Heart right ventricle (tissue), 16 donors: ENCODE data around the gene MAPKAP1. TPM values are rescaled to one million over a fixed set of nuclear protein-coding genes. Genes with fewer than 3 reads are reported as not detected.

Source experiments
- ATAC-seq, 8 donors: fragments of 200-7000 bp; cut with Tn5 transposase; one replicate each; pipeline ENCODE4 v1.9.1; 2020; ENCODE audit warnings: mild to moderate bottlenecking in 8 of 8, moderate library complexity in 8 of 8, moderate number of reproducible peaks in 1 of 8
- DNase-seq, 2 donors: peaks; one replicate each; pipeline ENCODE4 v3.0.0-alpha.2; 2020
- H3K27ac ChIP-seq, 10 donors: fragments of 200-600 bp; sonication (generic) in 2 of 10; one replicate each; pipeline versions ENCODE4 v1.5.0 to v1.8.0; 2020 to 2022; ENCODE audit warnings: mild to moderate bottlenecking in 3 of 10
- H3K27me3 ChIP-seq, 7 donors: fragments of 200-600 bp; one replicate each; pipeline ENCODE4 v1.8.0; 2021 to 2022; ENCODE audit warnings: mild to moderate bottlenecking in 2 of 7
- H3K36me3 ChIP-seq, 9 donors: fragments of 200-600 bp; sonication (generic) in 1 of 9; one replicate each; pipeline versions ENCODE4 v1.5.0 to v1.8.0; 2020 to 2022; ENCODE audit warnings: mild to moderate bottlenecking in 2 of 9
- H3K4me1 ChIP-seq, 9 donors: fragments of 200-600 bp; sonication (generic) in 1 of 9; one replicate each; pipeline versions ENCODE4 v1.5.0 to v1.8.0; 2020 to 2022; ENCODE audit warnings: mild to moderate bottlenecking in 4 of 9
- H3K4me3 ChIP-seq, 10 donors: fragments of 200-600 bp; sonication (generic) in 2 of 10; one replicate each; pipeline versions ENCODE4 v1.5.0 to v1.8.0; 2020 to 2022; ENCODE audit warnings: mild to moderate bottlenecking in 7 of 10, moderate library complexity in 2 of 10
- H3K9me3 ChIP-seq, 11 donors: fragments of 200-600 bp in 10 of 11; sonication (generic) in 2 of 11; one replicate each; pipeline versions ENCODE4 v1.5.0 to v1.8.0; 2013 to 2022; ENCODE audit warnings: mild to moderate bottlenecking in 2 of 11, control low read depth in 1 of 11, moderate library complexity in 1 of 11
- WGBS, 2 donors: extraction: QIAGEN DNeasy Blood & Tissue Kit; methylation state at CpG; one replicate each; pipeline ENCODE4 v1.1.7; 2013; ENCODE audit warnings: inconsistent platforms in 1 of 2; 5-methylcytosine and 5-hydroxymethylcytosine counted together
- intact Hi-C, 10 donors: fragments of 100-400 bp; cut with DNase I; formaldehyde crosslinking; loops; one replicate each; pipeline versions ENCODE4 v1.11.1 to v1.14.2; 2022
- polyA plus RNA-seq, 2 donors: library from polyadenylated mRNA; stranded (reverse); fragments of 200-250 nt; gene quantifications; one replicate each; pipeline ENCODE4 v1.2.3, GENCODE V29; 2013
- total RNA-seq, 10 donors: library from RNA; stranded (reverse); fragmentation: NEBNext Ultra II Directional in 3 of 10; extraction: Animal tissue kit (Norgen Biotek cat#: 25700) in 3 of 10; gene quantifications; one replicate each; pipeline versions ENCODE4 v1.2.1 to v1.2.4, GENCODE V29; 2021 to 2023
- TF ChIP-seq, protein P1 (sequence below), 9 donors: fragments of 200-600 bp; sonication (generic) in 2 of 9; IDR thresholded peaks; one replicate each; pipeline versions ENCODE4 v1.5.0 to v1.8.0; 2021 to 2022; ENCODE audit warnings: antibody characterized with exemption in 9 of 9, mild to moderate bottlenecking in 5 of 9, moderate library complexity in 1 of 9
- donor health status: Arrhythmogenic right ventricular cardiomyopathy.
- donor health status: ischemic (EF 13 %, LVEDD 7.1; RV severe dilation, severe dysfunction).
- donor health status: healthy with polysubstance abuse.
- donor health status: DM: no; HTN: yes; CAD: no.
- donor health status: DM: no; HTN: no; CAD: no.
- donor health status: ischemic (EF 25% LVEDD 6.9; RV normal size, moderate dysfunction).
- donor health status: ischemic (EF 25% LVEDD 5.7; RV mildly dilated, moderate dysfunction).
- donor health status: healthy.
- donor health status: DM: yes; HTN: yes; CAD: no.
- donor health status: Ischemic cardiomyopathy.
- donor health status: ischemic (EF 35%, LVEDD 5.7; RV mildly dilated, moderate dysfunction).
- donor health status: nonischemic (EF 11% LVEDD 7.7; RV severe dilation, severe dysfunction).
- donor health status: DM: yes; HTN: yes; CAD: no.
- donor health status: PGD.
- donor health status: ischemic (EF 29% LVEDD 5.4; RV normal size, mild dysfunction).
- donor health status: nonischemic (EF 23%, LVEDD 6.1; RV moderate dilation, normal function).

MAPKAP1 gene
- total and polyA plus RNA-seq, 12 donors: 102 to 143 (median 116) TPM

DNA sequence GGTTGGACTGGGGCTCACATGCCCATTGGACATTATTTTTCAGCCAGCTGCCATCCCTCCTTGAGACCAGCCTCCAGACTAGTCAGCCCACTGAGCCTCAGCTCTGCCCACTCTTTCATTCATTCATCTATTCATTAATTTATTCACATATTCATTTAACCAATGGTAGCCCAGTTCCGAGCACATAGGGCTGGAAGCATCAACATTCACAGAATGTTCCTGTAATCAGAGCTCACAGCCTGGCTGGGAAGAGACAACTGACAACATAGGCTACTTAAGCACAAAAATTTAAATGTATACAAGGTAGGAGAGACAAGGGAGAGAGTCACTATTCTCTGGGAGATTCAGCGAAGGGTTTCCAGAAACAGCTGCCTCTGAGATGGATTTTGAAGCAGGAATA lies 23.2 kb upstream of the MAPKAP1 start:
- Histone ChIP-seq H3K27me3 (no peaks in the 10 kb centered on the region), H3K27ac (no peak overlapping the region), H3K9me3 (peaks cover 0 to 5% (median 0%) of the 10 kb centered on the region in 11 donors), H3K36me3 (no peaks in the 10 kb centered on the region), H3K4me3 (no peak overlapping the region), H3K4me1 (no peaks in the 10 kb centered on the region)
- no peak for ATAC-seq
- no peak for DNase-seq
- 91 to 93% methylated on average over 2 of the region's 2 CpGs for WGBS, 2 donors
- TF ChIP-seq, protein P1, sequence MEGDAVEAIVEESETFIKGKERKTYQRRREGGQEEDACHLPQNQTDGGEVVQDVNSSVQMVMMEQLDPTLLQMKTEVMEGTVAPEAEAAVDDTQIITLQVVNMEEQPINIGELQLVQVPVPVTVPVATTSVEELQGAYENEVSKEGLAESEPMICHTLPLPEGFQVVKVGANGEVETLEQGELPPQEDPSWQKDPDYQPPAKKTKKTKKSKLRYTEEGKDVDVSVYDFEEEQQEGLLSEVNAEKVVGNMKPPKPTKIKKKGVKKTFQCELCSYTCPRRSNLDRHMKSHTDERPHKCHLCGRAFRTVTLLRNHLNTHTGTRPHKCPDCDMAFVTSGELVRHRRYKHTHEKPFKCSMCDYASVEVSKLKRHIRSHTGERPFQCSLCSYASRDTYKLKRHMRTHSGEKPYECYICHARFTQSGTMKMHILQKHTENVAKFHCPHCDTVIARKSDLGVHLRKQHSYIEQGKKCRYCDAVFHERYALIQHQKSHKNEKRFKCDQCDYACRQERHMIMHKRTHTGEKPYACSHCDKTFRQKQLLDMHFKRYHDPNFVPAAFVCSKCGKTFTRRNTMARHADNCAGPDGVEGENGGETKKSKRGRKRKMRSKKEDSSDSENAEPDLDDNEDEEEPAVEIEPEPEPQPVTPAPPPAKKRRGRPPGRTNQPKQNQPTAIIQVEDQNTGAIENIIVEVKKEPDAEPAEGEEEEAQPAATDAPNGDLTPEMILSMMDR (IDR thresholded peaks at IDR 0.05): no peak
- intact Hi-C loops: no loop called here

DNA sequence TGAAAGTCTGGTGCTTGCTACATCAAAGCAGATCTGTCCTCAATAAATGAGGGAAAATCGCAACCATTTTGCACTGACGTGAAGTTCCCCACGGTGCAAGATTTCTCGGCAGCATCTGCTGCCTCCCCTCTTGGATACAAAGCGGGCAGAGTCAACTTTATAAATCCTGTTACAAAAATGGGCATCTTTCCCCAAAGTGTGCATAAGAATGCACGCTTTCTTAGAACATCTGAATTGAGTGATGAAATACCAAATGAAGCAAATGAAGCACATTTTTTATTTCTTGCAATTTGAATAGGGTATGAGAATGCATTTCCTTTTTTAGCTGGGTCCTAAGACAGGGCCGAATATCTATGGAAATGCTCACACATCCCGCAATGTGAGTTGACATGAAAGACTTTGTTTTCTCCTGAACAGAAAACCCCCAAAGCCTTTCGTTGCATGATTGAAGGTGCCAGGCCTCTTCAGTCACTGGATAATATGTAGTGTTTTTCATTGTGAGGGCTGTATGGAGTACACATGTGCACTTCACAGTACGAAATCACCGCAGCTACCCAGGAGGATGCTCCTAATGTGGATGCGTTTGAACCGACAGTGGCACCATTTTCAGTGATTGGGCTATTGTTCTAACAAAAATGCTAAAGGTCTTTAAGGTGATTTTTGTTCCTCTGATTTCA lies 19.6 kb upstream of the MAPKAP1 start:
- intact Hi-C loops: no loop called here
- DNase-seq (no peak), ATAC-seq (no peak)
- Histone ChIP-seq H3K27ac (no peak overlapping the region), H3K4me3 (no peak overlapping the region), H3K27me3 (no peaks in the 10 kb centered on the region), H3K4me1 (no peaks in the 10 kb centered on the region), H3K9me3 (peaks cover 0 to 5% (median 0%) of the 10 kb centered on the region in 11 donors), H3K36me3 (no peaks in the 10 kb centered on the region)
- TF ChIP-seq, protein P1 (IDR thresholded peaks at IDR 0.05): no peak
- 88 to 89% methylated on average over 13 of the region's 13 CpGs for WGBS, 2 donors

DNA sequence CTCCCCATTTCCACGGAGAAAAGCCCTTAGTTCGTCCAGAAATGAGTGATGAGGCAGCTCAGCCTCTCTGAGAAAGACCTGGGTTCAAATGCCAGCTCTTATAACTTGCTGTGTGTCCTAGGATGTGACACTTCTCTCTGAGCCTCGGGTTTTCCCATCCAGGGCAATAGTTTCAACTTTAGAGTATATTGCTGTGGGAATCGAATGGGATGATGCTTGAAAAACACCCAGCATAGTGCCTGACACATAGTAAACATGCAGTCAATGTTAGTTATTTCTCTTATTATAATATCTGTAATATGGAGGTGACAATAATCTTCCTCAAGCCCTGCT lies 430 bp upstream of the MAPKAP1 start:
- Histone ChIP-seq H3K4me3 (peak overlapping the region; percentile 86 to 100 (median 93)), H3K4me1 (peaks cover 5 to 33% (median 18%) of the 10 kb centered on the region in 9 donors), H3K36me3 (no peaks in the 10 kb centered on the region), H3K27me3 (no peaks in the 10 kb centered on the region), H3K27ac (peak overlapping the region; percentile 27 to 96 (median 79)), H3K9me3 (no peaks in the 10 kb centered on the region)
- TF ChIP-seq, protein P1 (IDR thresholded peaks at IDR 0.05): no peak
- DNase-seq (no peak), ATAC-seq (peak in 1 of 8 donors; percentile 3)
- WGBS, 2 donors: 28 to 35% methylated on average over 4 of the region's 4 CpGs
- intact Hi-C loops: loop anchor here in 2 of 10 donors (5.0 kb wide), 1 partner anchor 40 kb away; the partner anchor contains the start of gene PBX3 (in 2 of the 2)

DNA sequence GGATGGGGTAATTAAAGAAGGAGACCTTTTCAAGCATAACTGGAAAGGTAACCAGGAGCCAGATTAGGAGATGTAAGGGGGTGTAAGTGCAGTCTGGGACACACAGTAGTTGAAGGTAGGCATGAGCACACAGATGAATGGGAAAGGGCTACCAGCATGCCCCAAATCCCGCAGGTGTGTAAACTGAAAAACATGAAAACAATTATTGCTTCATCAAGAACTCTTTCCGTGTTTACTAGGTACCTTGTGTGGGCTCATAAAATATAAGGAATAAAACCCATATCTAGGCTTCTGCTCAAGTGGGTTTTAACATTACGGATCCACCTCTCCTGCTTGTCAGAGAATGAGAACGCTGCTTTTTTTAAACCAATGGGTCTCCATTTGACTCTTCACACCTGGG lies 1.1 kb downstream of the MAPKAP1 start:
- no peaks in the 10 kb centered on the region for H3K9me3 ChIP-seq
- no peak overlapping the region for H3K27ac ChIP-seq
- 83 to 89% methylated on average over 4 of the region's 4 CpGs for WGBS, 2 donors
- no peak for DNase-seq
- TF ChIP-seq, protein P1 (IDR thresholded peaks at IDR 0.05): no peak
- H3K27me3 ChIP-seq: no peaks in the 10 kb centered on the region
- H3K36me3 ChIP-seq: no peaks in the 10 kb centered on the region
- intact Hi-C loops: loop anchor here in 2 of 10 donors (5.0 kb wide), 1 partner anchor 41 kb away; the partner anchor contains the start of gene PBX3 (in 2 of the 2)
- H3K4me1 ChIP-seq: peaks cover 5 to 36% (median 19%) of the 10 kb centered on the region in 9 donors
- no peak for ATAC-seq
- peak overlapping the region; percentile 86 to 100 (median 93) for H3K4me3 ChIP-seq
